DMS153 (cell line): ENCODE measurements around the gene RAB3IP.
"Not testable (repeated sequence)": the region's sequence is repeated elsewhere in the genome, so short reads cannot be mapped to it uniquely, and the experiment has no call there.

Experiments
- DNase-seq: peaks from one replicate; lab custom pipeline; 2025; lab: John Stamatoyannopoulos, UW

Gene RAB3IP

GRCh38 chr12:69756088-69756755, 17.6 kb downstream of the RAB3IP start:
- DNase-seq: no peak

GRCh38 chr12:69758105-69758504, 19.4 kb downstream of the RAB3IP start:
- DNase-seq: no peak

GRCh38 chr12:69759581-69759980, 20.9 kb downstream of the RAB3IP start:
- not testable (repeated sequence) for DNase-seq

- DNase-seq: no peak
These were observed 26.9 kb downstream of the RAB3IP start for GRCh38 chr12:69765515-69765914.

GRCh38 chr12:69766260-69766659, 27.6 kb downstream of the RAB3IP start:
- no peak for DNase-seq

- DNase-seq: no peak
These were observed 41.3 kb downstream of the RAB3IP start for GRCh38 chr12:69779928-69780327.

- no peak for DNase-seq
These were observed 44.7 kb downstream of the RAB3IP start for GRCh38 chr12:69783365-69783764.

- DNase-seq: no peak
These were observed 50.7 kb downstream of the RAB3IP start for GRCh38 chr12:69789351-69789750.

GRCh38 chr12:69792533-69792932, 53.9 kb downstream of the RAB3IP start:
- DNase-seq: no peak

- DNase-seq: not testable (repeated sequence)
These were observed 68.6 kb downstream of the RAB3IP start for GRCh38 chr12:69807101-69807897.

GRCh38 chr12:69810870-69811498, 72.3 kb downstream of the RAB3IP start:
- DNase-seq: no peak

- no peak for DNase-seq
These were observed 77.4 kb downstream of the RAB3IP start for GRCh38 chr12:69816082-69816481.

GRCh38 chr12:69821032-69821455, 82.4 kb downstream of the RAB3IP start:
- no peak for DNase-seq

- peak; percentile 26 for DNase-seq
These were observed 82.9 kb downstream of the RAB3IP start for GRCh38 chr12:69821456-69822159.

- no peak for DNase-seq
These were observed 83.7 kb downstream of the RAB3IP start for GRCh38 chr12:69822201-69822860.

GRCh38 chr12:69824028-69824427, 85.4 kb downstream of the RAB3IP start:
- DNase-seq: no peak

GRCh38 chr12:69824966-69825560, 86.4 kb downstream of the RAB3IP start, which contains the start of gene MYRFL:
Gene MYRFL (plus strand): TSS chr12:69825227. CDS start chr12:69825518, 291 bp downstream.
- DNase-seq: no peak

- no peak for DNase-seq
These were observed 90.2 kb downstream of the RAB3IP start for GRCh38 chr12:69828897-69829296.

GRCh38 chr12:69833696-69834095, 95.0 kb downstream of the RAB3IP start:
- no peak for DNase-seq

GRCh38 chr12:69834147-69834546, 95.5 kb downstream of the RAB3IP start:
- DNase-seq: no peak

GRCh38 chr12:69834576-69834975, 95.9 kb downstream of the RAB3IP start:
- DNase-seq: no peak
